Naive thymus-derived CD8-positive, alpha-beta T cell (primary cell): ENCODE results near the gene INPP5E. TPM values are rescaled to one million over a fixed set of nuclear protein-coding genes. Genes with fewer than 3 reads are reported as not detected.

Experiments
- ATAC-seq, 2 donors: fragments of 150-1000 bp; cut with Tn5 transposase in 1 of 2; sonication (Bioruptor Pico), chemical (Tn5 transposase) in 1 of 2; 1 replicate in 1 of 2; 2 replicates in 1 of 2; pipeline ENCODE4 v1.10.0; 2021; ENCODE audit warnings: mild to moderate bottlenecking in 2 of 2, moderate library complexity in 2 of 2
- POLR2A ChIA-PET: fragments of 350-600 bp; sonication (Branson Sonifier 250); formaldehyde crosslinking; loops from one replicate; lab custom pipeline; 2021; ENCODE audit warnings: antibody characterized with exemption; lab: Charles Lee
- DNase-seq, 10 donors: peaks; one replicate each; pipeline versions ENCODE4 v3.0.0 to v3.0.0-alpha.2; 2020 to 2022
- H3K27ac Mint-ChIP-seq, 10 donors: one replicate each; pipeline ENCODE4 v1.8.0; 2020 to 2022; ENCODE audit warnings: mild to moderate bottlenecking in 10 of 10, mixed read lengths in 10 of 10, moderate library complexity in 4 of 10, inconsistent platforms in 1 of 10
- H3K27me3 Mint-ChIP-seq, 5 donors: one replicate each; pipeline ENCODE4 v1.8.0; 2021 to 2022; ENCODE audit warnings: mixed read lengths in 5 of 5
- H3K36me3 Mint-ChIP-seq, 3 donors: one replicate each; pipeline ENCODE4 v1.8.0; 2020 to 2022; ENCODE audit warnings: mixed read lengths in 3 of 3, mild to moderate bottlenecking in 2 of 3, inconsistent platforms in 1 of 3
- H3K4me1 Mint-ChIP-seq, 4 donors: one replicate each; pipeline ENCODE4 v1.8.0; 2021 to 2022; ENCODE audit warnings: mixed read lengths in 4 of 4
- H3K4me3 Mint-ChIP-seq, 10 donors: one replicate each; pipeline ENCODE4 v1.8.0; 2020 to 2022; ENCODE audit warnings: mild to moderate bottlenecking in 10 of 10, mixed read lengths in 10 of 10, moderate library complexity in 6 of 10, inconsistent platforms in 1 of 10
- H3K9me3 Mint-ChIP-seq, 9 donors: one replicate each; pipeline ENCODE4 v1.8.0; 2020 to 2022; ENCODE audit warnings: mixed read lengths in 9 of 9, mild to moderate bottlenecking in 3 of 9, inconsistent platforms in 1 of 9, moderate library complexity in 1 of 9
- polyA plus RNA-seq, 3 donors: library from polyadenylated mRNA; unstranded; fragments of 300-500 nt; fragmentation: Illumina TruSeq; gene quantifications; one replicate each; pipeline ENCODE4 v1.2.3, GENCODE V29; 2021
- total RNA-seq, 8 experiments: library from RNA in 2 of 8; stranded (reverse) in 2 of 8; gene quantifications; one replicate each; pipeline ENCODE4 v1.2.3 and lab custom pipeline; 2021 to 2026

INPP5E gene, protein sequence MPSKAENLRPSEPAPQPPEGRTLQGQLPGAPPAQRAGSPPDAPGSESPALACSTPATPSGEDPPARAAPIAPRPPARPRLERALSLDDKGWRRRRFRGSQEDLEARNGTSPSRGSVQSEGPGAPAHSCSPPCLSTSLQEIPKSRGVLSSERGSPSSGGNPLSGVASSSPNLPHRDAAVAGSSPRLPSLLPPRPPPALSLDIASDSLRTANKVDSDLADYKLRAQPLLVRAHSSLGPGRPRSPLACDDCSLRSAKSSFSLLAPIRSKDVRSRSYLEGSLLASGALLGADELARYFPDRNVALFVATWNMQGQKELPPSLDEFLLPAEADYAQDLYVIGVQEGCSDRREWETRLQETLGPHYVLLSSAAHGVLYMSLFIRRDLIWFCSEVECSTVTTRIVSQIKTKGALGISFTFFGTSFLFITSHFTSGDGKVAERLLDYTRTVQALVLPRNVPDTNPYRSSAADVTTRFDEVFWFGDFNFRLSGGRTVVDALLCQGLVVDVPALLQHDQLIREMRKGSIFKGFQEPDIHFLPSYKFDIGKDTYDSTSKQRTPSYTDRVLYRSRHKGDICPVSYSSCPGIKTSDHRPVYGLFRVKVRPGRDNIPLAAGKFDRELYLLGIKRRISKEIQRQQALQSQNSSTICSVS
- total RNA-seq: 10 to 100 TPM; 26.4 to 27.3 TPM
- 1 to 10 TPM in 2 of 3 donors, under 1 TPM in 1; 0.90 to 4.4 (median 2.1) TPM for polyA plus RNA-seq
- 25.1 to 71.0 (median 51.4) reads per million in 6 experiments for total RNA-seq (lab: John Stamatoyannopoulos, UW)

DNA sequence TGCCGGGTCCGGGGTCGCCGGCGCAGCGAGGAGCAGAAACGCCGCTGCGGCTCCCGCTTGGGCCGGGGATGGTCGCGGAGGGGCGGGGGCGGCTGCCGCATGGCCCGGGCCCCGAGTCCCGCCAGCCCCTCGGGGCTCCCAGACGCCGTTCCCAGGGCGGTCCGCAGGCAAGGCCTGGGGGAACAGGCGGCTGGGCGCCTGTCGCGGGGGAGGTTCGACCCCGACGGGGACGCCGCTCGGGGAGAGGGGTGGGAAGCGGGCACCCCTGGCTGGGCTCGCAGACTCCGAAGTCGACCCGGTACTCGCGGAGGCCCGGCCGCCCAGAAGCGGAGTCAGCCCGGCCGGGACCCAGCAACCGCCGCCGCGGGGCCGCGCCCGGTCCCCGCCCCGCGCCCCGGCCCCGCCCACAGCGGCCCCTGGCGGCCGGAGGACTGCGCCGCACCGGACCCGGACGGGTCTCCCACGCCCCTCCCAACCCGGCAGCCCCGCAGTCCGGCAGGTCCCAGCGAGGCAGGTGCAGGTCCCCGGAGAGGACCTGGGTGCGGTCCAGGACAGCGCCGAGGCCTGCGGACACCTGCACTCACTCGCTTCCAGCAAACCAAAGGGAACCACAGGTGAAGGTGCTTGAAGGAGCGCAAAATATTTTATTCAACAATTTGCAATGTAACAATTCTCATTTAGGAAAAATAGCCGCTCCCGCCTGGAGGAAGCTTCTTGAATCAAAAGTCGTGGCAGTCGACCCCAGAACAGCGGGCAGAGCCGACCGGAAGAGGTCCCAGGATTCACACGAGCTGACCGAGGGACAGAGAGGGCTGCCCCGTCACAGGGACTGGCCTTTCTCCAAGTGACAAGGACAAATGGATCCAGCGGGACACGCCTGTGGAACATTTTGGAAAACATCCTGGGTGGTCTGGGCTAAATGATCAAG, at the start of gene INPP5E:
TSS of gene INPP5E (minus strand) at position 365 of the 928 bp plus-strand sequence. CDS start 426 bp downstream, outside the sequence.
- peak; percentile 66 to 93 (median 85) for DNase-seq

GRCh38 chr9:136488247-136489214, 48.9 kb upstream of the INPP5E start:
- Mint-ChIP-seq H3K27ac (no peak overlapping the region), H3K9me3 (no peaks in the 10 kb centered on the region), H3K36me3 (no peaks in the 10 kb centered on the region), H3K4me1 (peaks cover 3 to 14% (median 7%) of the 10 kb centered on the region in 4 donors), H3K27me3 (no peaks in the 10 kb centered on the region), H3K4me3 (no peak overlapping the region)
- POLR2A ChIA-PET: interaction anchor here (1.1 to 2.6 kb wide), 5 partner anchors 44 to 239 kb away, joined by 3 to 14 read pairs (median 5); no protein-coding TSS in a partner anchor
- DNase-seq: peak; percentile 53 to 86 (median 75)
- ATAC-seq: peak; percentile 41 to 44

More for the DNA sequence above, at the start of gene INPP5E:
- Mint-ChIP-seq H3K27me3 (no peaks in the 10 kb centered on the region), H3K27ac (peak within 1 kb of the TSS in 5 of 10 donors; percentile 18 to 84 (median 63)), H3K9me3 (no peaks in the 10 kb centered on the region), H3K4me1 (peaks cover 13 to 31% (median 26%) of the 10 kb centered on the region in 4 donors), H3K4me3 (peak within 1 kb of the TSS; percentile 74 to 92 (median 82)), H3K36me3 (peaks cover 0 to 36% (median 2%) of the 10 kb centered on the region in 3 donors)
- ATAC-seq: peak; percentile 81 to 84
- POLR2A ChIA-PET: interaction anchor here (0.7 to 2.3 kb wide), 3 partner anchors 11 to 38 kb away, joined by 3 to 6 read pairs (median 5); no protein-coding TSS in a partner anchor

DNA sequence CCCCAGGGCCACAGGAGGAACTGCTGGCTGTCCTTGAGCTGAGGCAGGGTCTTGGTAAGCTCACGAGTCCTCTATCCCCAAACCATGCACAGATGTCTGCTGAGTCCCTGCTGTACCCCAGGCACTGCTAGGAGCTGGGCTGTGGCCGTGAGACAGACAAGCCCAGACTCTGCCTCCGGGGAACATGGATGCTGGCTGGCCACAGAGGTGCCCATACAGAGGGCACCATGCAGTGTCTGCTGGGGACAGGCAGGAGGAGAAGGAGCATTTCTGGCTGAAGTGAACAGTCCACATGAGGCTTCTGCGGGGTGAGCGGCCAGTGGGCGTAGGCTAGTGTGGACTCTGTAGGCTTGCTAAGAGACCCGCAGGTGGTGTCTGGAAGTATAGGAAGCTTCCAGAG, 48.0 kb upstream of the INPP5E start:
- H3K4me3 Mint-ChIP-seq: no peak overlapping the region
- no peak for DNase-seq
- POLR2A ChIA-PET: interaction anchor here (0.5 to 2.6 kb wide), 5 partner anchors 45 to 274 kb away, joined by 3 to 14 read pairs (median 4); no protein-coding TSS in a partner anchor
- no peak for ATAC-seq
- H3K27ac Mint-ChIP-seq: no peak overlapping the region
- no peaks in the 10 kb centered on the region for H3K36me3 Mint-ChIP-seq
- H3K9me3 Mint-ChIP-seq: no peaks in the 10 kb centered on the region
- peaks cover 5 to 18% (median 7%) of the 10 kb centered on the region in 4 donors for H3K4me1 Mint-ChIP-seq
- H3K27me3 Mint-ChIP-seq: no peaks in the 10 kb centered on the region

DNA sequence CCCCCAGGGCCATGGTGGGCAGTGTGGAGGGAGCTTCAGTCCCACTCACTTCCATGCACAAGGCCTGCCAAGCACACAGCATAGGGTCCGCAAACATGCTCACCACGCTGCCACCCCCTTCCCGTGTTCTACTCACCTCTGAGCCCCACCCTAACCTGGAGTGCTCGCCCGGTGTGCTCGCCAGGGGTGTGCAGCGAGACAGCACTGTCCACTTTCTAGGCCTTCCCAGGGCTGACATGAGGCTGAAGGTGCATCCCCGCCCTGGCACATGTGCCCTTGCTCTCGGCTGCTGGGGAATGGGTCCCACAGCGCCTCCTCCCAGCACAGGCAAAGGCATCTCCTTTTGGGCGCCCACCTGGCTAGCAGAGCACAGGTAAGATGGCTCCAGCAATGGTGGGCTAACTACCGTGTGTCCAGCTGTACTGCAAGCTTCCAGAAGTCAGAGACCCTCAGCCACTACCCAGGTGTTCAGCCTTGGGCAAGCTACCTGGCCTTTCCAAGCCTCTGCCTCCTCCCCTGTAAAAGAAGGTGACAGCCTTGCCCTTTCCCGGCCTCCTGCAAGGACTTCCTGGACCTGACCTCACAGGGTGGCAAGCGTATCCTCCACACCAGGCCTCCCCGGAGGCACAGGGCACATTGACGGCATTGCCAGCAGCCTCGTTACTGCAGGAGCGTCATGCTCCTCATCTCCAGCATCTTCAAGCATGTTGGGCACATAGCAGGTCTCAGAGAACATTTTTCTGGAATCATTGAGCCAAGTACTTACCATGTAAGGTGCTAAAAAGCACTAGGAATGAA, 47.4 kb upstream of the INPP5E start:
- no peak for DNase-seq
- no peak for ATAC-seq
- POLR2A ChIA-PET: interaction anchor here (0.5 to 3.7 kb wide), 4 partner anchors 53 to 274 kb away, joined by 3 to 23 read pairs (median 10); no protein-coding TSS in a partner anchor
- no peak overlapping the region for H3K4me3 Mint-ChIP-seq
- no peaks in the 10 kb centered on the region for H3K36me3 Mint-ChIP-seq
- no peaks in the 10 kb centered on the region for H3K9me3 Mint-ChIP-seq
- H3K4me1 Mint-ChIP-seq: peaks cover 8 to 24% (median 11%) of the 10 kb centered on the region in 4 donors
- no peaks in the 10 kb centered on the region for H3K27me3 Mint-ChIP-seq
- H3K27ac Mint-ChIP-seq: no peak overlapping the region

- Mint-ChIP-seq H3K9me3 (no peaks in the 10 kb centered on the region), H3K36me3 (no peaks in the 10 kb centered on the region), H3K4me3 (no peak overlapping the region), H3K27me3 (no peaks in the 10 kb centered on the region), H3K27ac (no peak overlapping the region), H3K4me1 (peaks cover 14 to 32% (median 20%) of the 10 kb centered on the region in 4 donors)
- ATAC-seq (no peak), DNase-seq (no peak)
- POLR2A ChIA-PET: interaction anchor here (1.4 to 3.7 kb wide), 3 partner anchors 47 to 145 kb away, joined by 3 to 23 read pairs (median 14); no protein-coding TSS in a partner anchor
These were observed 46.5 kb upstream of the INPP5E start for GRCh38 chr9:136486131-136486530.

GRCh38 chr9:136485049-136486045, 45.7 kb upstream of the INPP5E start:
- Mint-ChIP-seq H3K36me3 (no peaks in the 10 kb centered on the region), H3K4me3 (peak overlapping the region; percentile 50 to 75 (median 64)), H3K27ac (peak overlapping the region in 9 of 10 donors; percentile 43 to 84 (median 76)), H3K4me1 (peaks cover 14 to 33% (median 23%) of the 10 kb centered on the region in 4 donors), H3K9me3 (no peaks in the 10 kb centered on the region), H3K27me3 (no peaks in the 10 kb centered on the region)
- POLR2A ChIA-PET: interaction anchor here (0.7 to 3.7 kb wide), 7 partner anchors 48 to 242 kb away, joined by 3 to 23 read pairs (median 6); partner anchors contain the start of gene DNLZ
- DNase-seq (peak; percentile 64 to 86 (median 78)), ATAC-seq (peak in 1 of 2 donors; percentile 13)

DNA sequence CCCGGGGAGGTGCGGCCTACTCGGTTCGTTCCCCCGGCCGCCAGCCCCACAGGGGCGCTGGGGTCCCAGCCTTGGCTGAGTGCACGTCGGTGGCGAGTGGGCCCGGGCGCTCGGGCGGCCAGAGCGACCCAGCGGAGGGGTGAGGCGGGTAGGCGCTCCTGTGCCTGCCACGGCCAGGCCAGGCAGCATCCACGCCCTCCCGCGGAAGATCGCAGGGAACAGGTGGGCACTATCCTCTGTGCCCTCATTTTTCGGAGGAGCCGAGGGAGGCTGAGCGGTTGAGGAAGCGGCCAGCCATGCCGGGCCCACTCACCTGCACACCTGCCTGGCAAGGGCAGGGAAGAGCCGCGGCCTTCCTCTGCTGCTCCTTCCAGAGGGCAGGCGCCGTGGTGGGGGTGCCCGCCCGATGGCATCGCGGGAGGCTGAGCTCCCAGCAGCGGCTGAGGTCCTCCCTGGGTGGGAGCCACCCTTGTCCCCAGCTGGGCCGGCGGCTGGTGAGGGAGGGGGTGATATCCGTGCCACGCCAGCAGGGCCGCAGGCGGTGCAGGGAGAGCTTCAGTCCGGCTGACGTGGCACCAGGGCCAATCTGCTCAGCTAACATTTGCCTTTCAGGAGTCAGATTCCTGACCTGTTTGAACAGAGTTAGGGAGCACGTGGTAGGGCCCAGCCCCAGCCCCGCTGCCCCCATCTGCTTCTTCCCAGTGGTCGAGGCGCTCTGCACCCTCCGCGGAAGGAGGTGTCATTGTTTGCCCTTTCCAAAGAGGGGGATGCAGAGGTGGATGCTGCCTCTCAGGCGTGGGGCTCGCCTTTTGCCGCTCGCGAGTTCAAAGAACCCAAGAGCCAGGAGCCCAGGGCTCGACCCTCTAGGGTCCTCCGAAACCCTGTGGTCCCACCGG, 44.8 kb upstream of the INPP5E start:
- peak in 7 of 10 donors; percentile 8 to 37 (median 24) for DNase-seq
- Mint-ChIP-seq H3K27ac (peak overlapping the region in 9 of 10 donors; percentile 43 to 84 (median 67)), H3K27me3 (no peaks in the 10 kb centered on the region), H3K4me3 (peak overlapping the region; percentile 50 to 75 (median 64)), H3K4me1 (peaks cover 16 to 39% (median 32%) of the 10 kb centered on the region in 4 donors), H3K36me3 (peaks cover 0 to 5% (median 0%) of the 10 kb centered on the region in 3 donors), H3K9me3 (no peaks in the 10 kb centered on the region)
- ATAC-seq: no peak
- POLR2A ChIA-PET: interaction anchor here (0.7 to 3.7 kb wide), 14 partner anchors 45 to 1134 kb away, joined by 3 to 23 read pairs (median 4); partner anchors contain the start of genes DNLZ, EHMT1 and MAN1B1

GRCh38 chr9:136483589-136484152, 44.0 kb upstream of the INPP5E start:
- H3K4me1 Mint-ChIP-seq: peaks cover 16 to 41% (median 38%) of the 10 kb centered on the region in 4 donors
- H3K27ac Mint-ChIP-seq: peak overlapping the region; percentile 89 to 100 (median 98)
- POLR2A ChIA-PET: interaction anchor here (0.8 to 3.7 kb wide), 11 partner anchors 46 to 1135 kb away, joined by 3 to 23 read pairs (median 4); partner anchors contain the start of genes DNLZ, EHMT1 and MAN1B1
- peaks cover 0 to 11% (median 0%) of the 10 kb centered on the region in 3 donors for H3K36me3 Mint-ChIP-seq
- DNase-seq (peak; percentile 90 to 99 (median 97)), ATAC-seq (peak; percentile 68 to 69)
- peak overlapping the region; percentile 82 to 100 (median 97) for H3K4me3 Mint-ChIP-seq
- no peaks in the 10 kb centered on the region for H3K9me3 Mint-ChIP-seq
- H3K27me3 Mint-ChIP-seq: no peaks in the 10 kb centered on the region
